GM18868 (cell line): ENCODE measurements around the gene PTPRM.

Experiments used
- ATAC-seq: cut with Tn5 transposase; IDR thresholded peaks from one replicate; pipeline ENCODE4 v1.9.1; 2021; ENCODE audit warnings: mild to moderate bottlenecking, moderate library complexity; ENCODE audit not compliant: unreplicated experiment

The PTPRM gene

GRCh38 chr18:7886436-7886835 lies 319.3 kb downstream of the PTPRM start:
- ATAC-seq: no peak

- ATAC-seq: no peak
Measured at GRCh38 chr18:7889515-7889914, 322.4 kb downstream of the PTPRM start.

- ATAC-seq: no peak
Measured at GRCh38 chr18:7890075-7890474, 323.0 kb downstream of the PTPRM start.

GRCh38 chr18:7892556-7892955 lies 325.4 kb downstream of the PTPRM start:
- no peak for ATAC-seq

- no peak for ATAC-seq
Measured at GRCh38 chr18:7894592-7894991, 327.5 kb downstream of the PTPRM start.

- no peak for ATAC-seq
Measured at GRCh38 chr18:7895346-7895745, 328.2 kb downstream of the PTPRM start.

GRCh38 chr18:7896161-7896560 lies 329.0 kb downstream of the PTPRM start:
- no peak for ATAC-seq

GRCh38 chr18:7896805-7897518 lies 329.8 kb downstream of the PTPRM start:
- ATAC-seq: no peak

GRCh38 chr18:7898181-7898580 lies 331.1 kb downstream of the PTPRM start:
- ATAC-seq: no peak

- no peak for ATAC-seq
Measured at GRCh38 chr18:7899078-7899477, 332.0 kb downstream of the PTPRM start.

GRCh38 chr18:7900091-7900490 lies 333.0 kb downstream of the PTPRM start:
- ATAC-seq: no peak

- ATAC-seq: no peak
Measured at GRCh38 chr18:7901657-7902056, 334.5 kb downstream of the PTPRM start.

GRCh38 chr18:7902399-7902839 lies 335.3 kb downstream of the PTPRM start:
- ATAC-seq: no peak

GRCh38 chr18:7904529-7904928 lies 337.4 kb downstream of the PTPRM start:
- no peak for ATAC-seq

- ATAC-seq: no peak
Measured at GRCh38 chr18:7908681-7909299, 341.7 kb downstream of the PTPRM start.

- no peak for ATAC-seq
Measured at GRCh38 chr18:7914834-7915670, 347.9 kb downstream of the PTPRM start.

- ATAC-seq: no peak
Measured at GRCh38 chr18:7918701-7919100, 351.6 kb downstream of the PTPRM start.

- ATAC-seq: no peak
Measured at GRCh38 chr18:7919565-7919964, 352.4 kb downstream of the PTPRM start.

- ATAC-seq: no peak
Measured at GRCh38 chr18:7921938-7922587, 354.9 kb downstream of the PTPRM start.

GRCh38 chr18:7923105-7923504 lies 356.0 kb downstream of the PTPRM start:
- ATAC-seq: no peak

GRCh38 chr18:7924616-7925015 lies 357.5 kb downstream of the PTPRM start:
- ATAC-seq: no peak
